ENCODE results near the gene PRRX2.

DNA sequence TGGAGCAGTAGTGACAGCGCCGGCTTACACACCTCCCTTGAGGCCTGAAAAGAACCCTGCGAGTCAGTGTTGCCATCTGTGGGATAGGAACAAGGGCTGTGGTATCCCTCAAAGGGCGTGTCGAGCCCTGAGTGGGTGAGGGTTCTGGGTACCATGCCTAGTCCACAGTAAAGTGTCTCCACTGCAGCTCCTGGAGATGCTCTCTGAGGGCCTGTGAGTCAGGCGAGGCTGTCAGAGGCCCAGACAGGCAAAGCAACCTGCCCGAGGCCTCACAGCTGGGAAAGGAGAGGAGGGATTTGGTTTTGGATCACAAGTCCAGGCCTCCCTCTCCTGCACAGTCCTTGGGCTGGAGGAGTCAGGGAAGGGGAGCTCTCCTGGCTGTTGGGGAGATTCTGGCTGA lies 6.1 kb downstream of the PRRX2 start:
- TF ChIP-seq EZH2 (IDR thresholded peaks at IDR 0.05; ENCODE audit: insufficient read depth, poor library complexity, severe bottlenecking) (no peak), EZH2phosphoT487 (IDR thresholded peaks at IDR 0.05; ENCODE audit: insufficient read depth, low read depth) (no peak)
